GM19467 (cell line): Measurements from ENCODE around the gene RAPGEF6.
"Not testable (repeated sequence)": the region's sequence is repeated elsewhere in the genome, so short reads cannot be mapped to it uniquely, and the experiment has no call there.

Source experiments
- ATAC-seq: cut with Tn5 transposase; IDR thresholded peaks from one replicate; pipeline ENCODE4 v1.9.1; 2021; ENCODE audit warnings: mild to moderate bottlenecking, moderate library complexity; ENCODE audit not compliant: unreplicated experiment

The RAPGEF6 gene, protein sequence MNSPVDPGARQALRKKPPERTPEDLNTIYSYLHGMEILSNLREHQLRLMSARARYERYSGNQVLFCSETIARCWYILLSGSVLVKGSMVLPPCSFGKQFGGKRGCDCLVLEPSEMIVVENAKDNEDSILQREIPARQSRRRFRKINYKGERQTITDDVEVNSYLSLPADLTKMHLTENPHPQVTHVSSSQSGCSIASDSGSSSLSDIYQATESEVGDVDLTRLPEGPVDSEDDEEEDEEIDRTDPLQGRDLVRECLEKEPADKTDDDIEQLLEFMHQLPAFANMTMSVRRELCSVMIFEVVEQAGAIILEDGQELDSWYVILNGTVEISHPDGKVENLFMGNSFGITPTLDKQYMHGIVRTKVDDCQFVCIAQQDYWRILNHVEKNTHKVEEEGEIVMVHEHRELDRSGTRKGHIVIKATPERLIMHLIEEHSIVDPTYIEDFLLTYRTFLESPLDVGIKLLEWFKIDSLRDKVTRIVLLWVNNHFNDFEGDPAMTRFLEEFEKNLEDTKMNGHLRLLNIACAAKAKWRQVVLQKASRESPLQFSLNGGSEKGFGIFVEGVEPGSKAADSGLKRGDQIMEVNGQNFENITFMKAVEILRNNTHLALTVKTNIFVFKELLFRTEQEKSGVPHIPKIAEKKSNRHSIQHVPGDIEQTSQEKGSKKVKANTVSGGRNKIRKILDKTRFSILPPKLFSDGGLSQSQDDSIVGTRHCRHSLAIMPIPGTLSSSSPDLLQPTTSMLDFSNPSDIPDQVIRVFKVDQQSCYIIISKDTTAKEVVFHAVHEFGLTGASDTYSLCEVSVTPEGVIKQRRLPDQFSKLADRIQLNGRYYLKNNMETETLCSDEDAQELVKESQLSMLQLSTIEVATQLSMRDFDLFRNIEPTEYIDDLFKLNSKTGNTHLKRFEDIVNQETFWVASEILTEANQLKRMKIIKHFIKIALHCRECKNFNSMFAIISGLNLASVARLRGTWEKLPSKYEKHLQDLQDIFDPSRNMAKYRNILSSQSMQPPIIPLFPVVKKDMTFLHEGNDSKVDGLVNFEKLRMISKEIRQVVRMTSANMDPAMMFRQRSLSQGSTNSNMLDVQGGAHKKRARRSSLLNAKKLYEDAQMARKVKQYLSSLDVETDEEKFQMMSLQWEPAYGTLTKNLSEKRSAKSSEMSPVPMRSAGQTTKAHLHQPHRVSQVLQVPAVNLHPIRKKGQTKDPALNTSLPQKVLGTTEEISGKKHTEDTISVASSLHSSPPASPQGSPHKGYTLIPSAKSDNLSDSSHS (N-terminal part only)

DNA sequence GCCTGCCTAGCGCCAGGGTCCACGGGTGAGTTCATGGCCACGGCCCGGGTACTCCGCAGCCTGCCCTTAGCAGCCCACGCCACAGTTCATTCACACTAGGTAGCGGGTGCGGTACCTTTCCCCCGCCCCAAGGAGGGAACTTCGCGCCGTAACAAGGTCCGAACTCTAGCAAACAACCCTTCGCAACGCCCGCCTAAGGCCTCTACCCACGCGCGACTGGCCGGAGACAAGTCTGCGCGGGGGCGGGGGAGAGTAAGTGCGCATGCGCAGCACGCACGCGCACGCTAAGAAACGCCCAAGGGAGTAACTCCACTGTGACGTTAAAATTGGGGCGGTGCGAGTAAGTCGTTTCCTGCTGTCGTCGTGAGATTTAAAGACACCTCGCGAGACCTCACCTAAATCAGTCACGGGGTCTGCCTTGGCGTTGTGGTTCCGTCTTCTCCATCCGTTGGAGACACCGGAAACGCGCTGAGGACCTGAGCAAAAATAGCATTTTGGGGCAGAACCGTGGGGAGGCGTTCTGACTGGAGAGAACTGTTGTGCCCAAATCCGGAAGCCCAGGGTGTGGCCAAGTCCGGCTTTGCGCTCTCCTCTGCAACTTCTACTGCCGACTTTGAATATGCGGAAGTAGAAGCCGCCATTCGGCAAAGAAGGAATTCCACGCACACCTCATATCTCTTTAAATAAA lies at the start of gene RAPGEF6:
TSS of gene RAPGEF6 (minus strand) at position 234 of the 688 bp plus-strand sequence. CDS start at position 35, 199 bp downstream.
- ATAC-seq, result peak; percentile 87

DNA sequence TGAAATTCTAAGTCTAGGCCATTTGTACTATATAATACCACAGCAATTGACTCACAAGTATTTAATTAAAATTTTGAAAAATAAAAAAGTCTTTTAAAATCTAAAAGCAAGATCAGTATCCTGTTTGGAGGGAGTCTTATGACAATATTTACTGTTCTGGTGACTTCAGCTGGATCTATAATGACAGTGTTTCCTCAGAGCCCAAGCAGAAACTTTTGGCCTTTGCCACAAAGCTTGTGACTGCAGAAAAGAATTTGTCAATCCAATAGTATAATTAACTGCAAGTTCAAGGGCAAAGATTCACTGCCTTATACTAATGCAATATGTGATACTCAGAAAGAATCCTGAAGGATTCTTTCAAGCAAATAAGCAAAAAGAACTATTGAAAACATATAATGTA lies 49.6 kb upstream of the RAPGEF6 start:
- ATAC-seq, result no peak

DNA sequence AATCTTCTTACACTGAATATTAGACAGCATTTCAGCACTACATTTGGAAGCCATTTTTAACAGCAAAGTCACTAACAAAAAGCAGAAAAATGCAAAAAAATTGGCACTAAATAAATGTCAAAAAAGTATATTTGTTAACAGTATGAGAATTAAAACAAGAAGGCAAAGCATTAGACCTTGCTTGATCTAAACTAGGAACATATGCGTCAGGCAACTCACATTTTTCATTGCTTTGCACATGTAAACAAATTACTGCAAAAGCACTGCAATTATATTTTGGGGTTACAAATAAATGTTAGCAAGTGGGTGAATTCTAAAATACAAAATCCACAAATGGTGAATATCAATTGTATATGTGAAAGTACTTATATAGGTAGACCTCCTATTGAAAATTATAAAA lies 49.0 kb upstream of the RAPGEF6 start:
- no peak for ATAC-seq

DNA sequence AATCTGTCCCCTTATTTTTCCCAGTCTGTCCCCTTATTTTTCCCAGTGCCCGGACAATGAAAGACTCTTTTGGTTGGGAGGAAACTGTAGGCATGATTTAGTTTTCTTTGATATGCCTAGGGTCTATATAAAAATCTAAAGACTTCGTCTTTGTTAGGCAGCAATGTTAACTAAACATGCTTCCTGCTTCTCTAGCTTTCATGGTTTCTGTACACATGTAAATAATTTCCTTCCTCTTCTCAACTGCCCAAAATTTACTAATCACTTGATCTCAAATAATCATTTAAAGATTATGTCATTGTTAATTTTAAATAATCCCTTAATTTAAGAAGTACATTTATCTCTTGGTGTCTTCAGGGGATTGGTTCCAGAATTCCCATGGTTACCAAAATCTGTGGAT lies 47.8 kb upstream of the RAPGEF6 start:
- no peak for ATAC-seq

- no peak for ATAC-seq
Measured at GRCh38 chr5:131682175-131682574, 47.1 kb upstream of the RAPGEF6 start.

DNA sequence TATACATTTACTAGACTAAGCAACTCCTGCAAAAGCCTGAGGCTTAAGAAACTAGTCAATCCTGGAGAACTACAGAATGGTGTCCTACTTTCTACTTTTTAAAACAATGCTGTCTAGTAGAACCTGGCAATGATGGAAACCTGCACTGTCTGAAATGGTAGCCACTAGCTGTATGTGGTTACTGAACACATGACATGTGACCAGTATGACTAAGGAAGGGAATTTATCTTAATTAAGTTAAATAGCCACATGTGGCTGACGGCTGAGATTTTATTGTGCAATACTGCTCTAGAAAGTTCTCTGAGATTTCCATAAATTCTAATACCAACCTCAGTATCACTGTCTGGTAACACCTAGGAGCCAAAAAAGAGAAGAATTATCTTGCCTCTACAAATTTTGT lies 44.9 kb upstream of the RAPGEF6 start:
- ATAC-seq, result no peak

DNA sequence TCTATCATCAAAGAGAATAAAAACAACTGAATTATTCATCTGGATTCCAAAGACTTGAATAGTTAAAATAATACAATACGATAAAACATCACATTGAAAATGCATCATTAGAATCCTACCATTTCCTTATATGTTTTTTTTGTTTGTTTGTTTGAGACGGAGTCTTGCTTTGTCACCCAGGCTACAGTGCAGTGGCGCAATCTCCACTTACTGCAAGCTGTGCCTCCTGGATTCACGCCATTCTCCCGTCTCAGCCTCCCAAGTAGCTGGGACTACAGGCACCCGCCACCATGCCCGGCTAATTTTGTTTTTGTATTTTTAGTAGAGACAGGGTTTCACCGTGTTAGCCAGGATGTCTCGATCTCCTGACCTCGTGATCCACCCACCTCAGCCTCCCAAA lies 43.2 kb upstream of the RAPGEF6 start:
- not testable (repeated sequence) for ATAC-seq

DNA sequence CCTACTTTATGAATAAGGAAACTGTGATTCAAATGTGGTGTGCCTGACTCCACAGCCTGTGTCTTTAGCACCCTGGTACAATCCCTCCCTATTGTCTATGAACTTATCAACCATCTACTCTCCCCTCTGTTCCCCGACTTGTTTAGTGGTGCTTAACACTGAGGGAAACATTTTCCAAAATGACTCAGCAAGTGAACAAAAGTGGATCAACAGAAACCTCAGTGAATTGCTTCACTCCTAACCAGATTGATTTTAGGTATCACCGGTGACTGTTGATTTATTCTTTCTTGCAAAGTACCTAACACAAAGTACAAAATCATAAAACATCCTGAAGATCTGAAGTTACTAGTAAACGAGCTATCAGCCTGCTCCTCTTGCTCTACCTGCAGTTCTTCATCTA lies 42.1 kb upstream of the RAPGEF6 start:
- ATAC-seq, result no peak

DNA sequence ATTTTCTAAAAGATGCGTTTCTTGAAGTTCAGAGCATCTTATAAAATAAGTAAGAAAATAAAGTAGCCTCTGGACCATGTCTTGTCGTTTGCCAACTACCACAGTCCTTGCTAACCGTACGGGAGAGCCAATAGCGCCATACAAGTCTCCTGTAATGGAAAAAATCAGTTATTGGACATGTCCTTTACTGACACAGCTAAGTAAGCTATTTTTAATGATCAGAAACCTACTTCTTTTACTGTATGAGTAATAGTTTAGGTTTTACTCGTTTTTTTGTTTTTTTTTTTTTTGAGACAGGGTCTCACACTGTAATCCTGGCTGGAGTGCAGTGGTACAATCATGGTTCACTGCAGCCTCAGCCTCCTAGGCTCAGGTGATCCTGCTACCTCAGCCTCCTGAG lies 37.7 kb upstream of the RAPGEF6 start:
- ATAC-seq, result peak; percentile 14

GRCh38 chr5:131671994-131672655 lies 37.1 kb upstream of the RAPGEF6 start:
- no peak for ATAC-seq

DNA sequence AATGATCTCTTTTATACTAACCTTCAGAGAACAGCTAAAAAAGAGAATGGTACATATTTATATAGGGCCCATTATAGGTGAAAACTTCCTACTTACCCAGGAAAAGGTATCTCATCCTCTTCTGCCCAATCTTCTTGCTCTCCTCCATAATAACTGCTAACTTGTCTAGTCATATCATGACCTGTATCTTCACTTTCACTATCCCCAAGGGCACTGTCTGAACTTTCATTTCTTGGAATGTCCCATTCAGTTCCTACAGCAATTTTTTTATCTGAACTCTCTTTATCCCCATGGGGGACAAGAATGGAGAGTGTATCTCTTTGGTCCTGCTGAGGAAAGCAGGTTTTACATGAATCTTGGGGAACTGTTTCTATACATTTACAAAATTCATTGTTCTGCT lies 36.4 kb upstream of the RAPGEF6 start:
- ATAC-seq, result no peak

DNA sequence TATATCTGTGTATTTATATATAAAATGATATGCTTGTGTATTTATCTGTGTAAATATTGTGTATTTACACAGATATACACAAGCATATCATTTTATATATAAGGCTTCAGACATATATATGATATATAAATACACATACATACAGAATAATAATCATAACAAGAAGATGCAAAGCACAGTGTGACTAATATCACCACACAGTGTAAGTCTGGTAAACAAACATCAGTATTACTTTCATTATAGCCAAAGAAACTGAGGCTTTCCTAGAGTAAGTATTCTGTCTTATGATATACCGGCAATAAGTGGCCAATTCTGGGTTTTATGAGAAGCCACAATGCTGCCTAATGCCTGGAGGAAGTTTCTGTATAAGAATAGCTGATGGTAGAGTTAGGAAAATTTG lies 29.9 kb upstream of the RAPGEF6 start:
- ATAC-seq, result no peak

GRCh38 chr5:131661933-131662332 lies 26.9 kb upstream of the RAPGEF6 start:
- ATAC-seq, result no peak

GRCh38 chr5:131659841-131660240 lies 24.8 kb upstream of the RAPGEF6 start:
- no peak for ATAC-seq

DNA sequence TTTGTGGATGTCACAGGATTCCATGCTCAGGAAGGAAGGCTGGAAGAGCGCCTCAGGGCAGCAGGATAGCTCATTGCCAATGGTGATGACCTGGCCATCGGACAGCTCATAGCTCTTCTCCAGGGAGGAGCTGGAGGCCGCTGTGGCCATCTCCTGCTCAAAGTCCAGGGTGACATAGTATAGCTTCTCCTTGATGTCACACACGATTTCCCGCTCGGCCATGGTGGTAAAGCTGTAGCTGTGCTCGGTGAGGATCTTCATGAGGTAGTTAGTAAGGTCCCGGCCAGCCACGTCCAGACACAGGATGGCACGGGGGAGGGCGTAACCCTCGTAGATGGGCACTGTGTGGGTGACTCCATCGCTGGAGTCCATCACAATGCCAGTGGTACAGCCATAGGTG lies 24.3 kb upstream of the RAPGEF6 start:
- no peak for ATAC-seq

GRCh38 chr5:131654776-131655175 lies 19.7 kb upstream of the RAPGEF6 start:
- ATAC-seq, result no peak

DNA sequence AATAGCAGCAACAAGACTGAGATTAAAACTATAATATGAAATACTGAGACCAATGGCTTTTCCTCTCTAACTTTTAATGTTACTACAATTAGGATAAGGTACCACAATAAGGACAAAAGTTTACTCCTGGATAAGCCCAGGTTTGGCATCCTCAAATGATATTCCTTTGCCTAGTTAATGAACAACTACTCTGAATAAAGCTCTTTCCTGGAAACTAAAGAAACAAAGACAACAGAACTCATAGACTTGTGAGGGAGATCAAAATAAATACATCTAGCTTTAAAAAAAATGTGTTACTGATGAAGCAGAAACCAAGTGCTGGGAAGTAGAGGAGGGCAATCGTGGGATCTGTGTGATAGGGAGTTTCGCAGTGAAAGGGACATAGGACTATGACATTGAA lies 19.3 kb upstream of the RAPGEF6 start:
- no peak for ATAC-seq

DNA sequence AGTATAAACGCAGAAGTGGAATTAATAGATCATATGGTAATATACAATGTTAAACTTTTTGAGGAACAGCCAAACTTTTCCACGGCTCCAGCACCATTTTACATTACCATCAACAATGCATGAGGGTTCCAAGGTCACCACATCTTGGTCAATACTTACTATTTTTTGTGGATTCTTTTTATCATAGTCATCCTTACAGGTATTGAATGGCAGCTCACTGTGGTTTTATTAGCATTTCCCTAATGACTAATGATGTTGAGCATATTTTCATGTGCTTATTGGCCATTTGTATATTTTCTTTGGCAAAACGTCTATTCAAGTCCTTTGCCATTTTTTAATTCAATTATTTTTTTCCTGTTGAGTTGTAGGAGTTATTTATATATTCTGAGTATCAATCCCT lies 14.1 kb upstream of the RAPGEF6 start:
- ATAC-seq, result no peak

DNA sequence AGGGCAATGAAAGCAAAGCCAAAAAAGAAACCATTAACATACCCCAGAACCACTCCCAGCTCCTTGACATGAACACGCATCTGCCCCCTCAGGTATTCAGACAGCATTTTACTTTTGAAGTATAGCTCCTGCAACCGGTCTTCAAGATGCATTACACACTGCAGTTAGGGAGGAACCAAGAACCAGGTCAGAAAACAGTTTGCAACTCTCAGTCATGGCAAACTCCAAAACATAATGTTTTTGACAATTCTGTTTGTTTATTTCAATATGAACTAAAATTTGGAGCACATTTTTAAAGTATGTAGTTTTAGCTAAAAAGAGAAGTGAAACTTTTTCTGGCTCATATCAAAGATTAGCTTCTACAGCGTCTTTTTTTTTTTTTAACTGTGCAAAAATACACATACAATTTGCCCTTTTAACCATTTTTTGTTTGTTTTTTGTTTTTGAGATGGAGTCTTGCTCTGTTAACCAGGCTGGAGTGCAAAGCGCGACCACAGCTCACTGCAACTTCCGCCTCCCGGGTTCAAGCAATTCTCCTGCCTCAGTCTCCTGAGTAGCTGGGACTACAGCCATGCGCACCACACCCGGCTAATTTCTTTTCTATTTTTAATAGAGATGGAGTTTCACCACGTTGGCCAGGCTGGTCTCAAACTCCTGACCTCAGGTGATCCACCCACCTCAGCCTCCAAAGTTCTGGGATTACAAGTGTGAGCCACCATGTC lies 12.2 kb upstream of the RAPGEF6 start:
- ATAC-seq, result peak; percentile 71
